ENCODE measurements around the gene KDM4D.
"Not testable (repeated sequence)": the region's sequence is repeated elsewhere in the genome, so short reads cannot be mapped to it uniquely, and the experiment has no call there.

KDM4D gene

GRCh38 chr11:94973099-94973968 is at the start of gene KDM4D, which contains the start of gene CWC15:
TSS of gene KDM4D (plus strand) at chr11:94973709. CDS start at chr11:94997373, 23,664 bp downstream.
TSS of gene CWC15 (minus strand) at chr11:94973556. CDS start at chr11:94972185, 1,371 bp downstream.
- in situ Hi-C loops (cut with HindIII; ENCODE audit: low sequenced_read_pairs): no loop called here

- in situ Hi-C loops (cut with HindIII; ENCODE audit: low sequenced_read_pairs): no loop called here
Measured at GRCh38 chr11:94924171-94924572, 49.3 kb upstream of the KDM4D start.

- in situ Hi-C loops (cut with HindIII; ENCODE audit: low sequenced_read_pairs): no loop called here
Measured at GRCh38 chr11:94924612-94925011, 48.9 kb upstream of the KDM4D start.

GRCh38 chr11:94925422-94926270 is 47.9 kb upstream of the KDM4D start:
- in situ Hi-C loops (cut with HindIII; ENCODE audit: low sequenced_read_pairs): no loop called here

GRCh38 chr11:94926271-94926625 is 47.3 kb upstream of the KDM4D start:
- in situ Hi-C loops (cut with HindIII; ENCODE audit: low sequenced_read_pairs): no loop called here

GRCh38 chr11:94926698-94927237 is 46.7 kb upstream of the KDM4D start:
- in situ Hi-C loops (cut with HindIII; ENCODE audit: low sequenced_read_pairs): no loop called here

- in situ Hi-C loops (cut with HindIII; ENCODE audit: low sequenced_read_pairs): no loop called here
Measured at GRCh38 chr11:94928117-94928990, 45.2 kb upstream of the KDM4D start.

GRCh38 chr11:94932072-94932471 is 41.4 kb upstream of the KDM4D start:
- in situ Hi-C loops (cut with HindIII; ENCODE audit: low sequenced_read_pairs): not testable (repeated sequence)

- in situ Hi-C loops (cut with HindIII; ENCODE audit: low sequenced_read_pairs): no loop called here
Measured at GRCh38 chr11:94932503-94932902, 41.0 kb upstream of the KDM4D start.

- in situ Hi-C loops (cut with HindIII; ENCODE audit: low sequenced_read_pairs): no loop called here
Measured at GRCh38 chr11:94933223-94934130, 40.0 kb upstream of the KDM4D start.

- in situ Hi-C loops (cut with HindIII; ENCODE audit: low sequenced_read_pairs): no loop called here
Measured at GRCh38 chr11:94934362-94934761, 39.1 kb upstream of the KDM4D start.

GRCh38 chr11:94934846-94935245 is 38.7 kb upstream of the KDM4D start:
- in situ Hi-C loops (cut with HindIII; ENCODE audit: low sequenced_read_pairs): no loop called here

GRCh38 chr11:94938095-94939055 is 35.1 kb upstream of the KDM4D start:
- in situ Hi-C loops (cut with HindIII; ENCODE audit: low sequenced_read_pairs): no loop called here

GRCh38 chr11:94939346-94939745 is 34.2 kb upstream of the KDM4D start:
- in situ Hi-C loops (cut with HindIII; ENCODE audit: low sequenced_read_pairs): no loop called here

GRCh38 chr11:94941131-94941530 is 32.4 kb upstream of the KDM4D start:
- in situ Hi-C loops (cut with HindIII; ENCODE audit: low sequenced_read_pairs): no loop called here

GRCh38 chr11:94946812-94947211 is 26.7 kb upstream of the KDM4D start:
- in situ Hi-C loops (cut with HindIII; ENCODE audit: low sequenced_read_pairs): no loop called here

GRCh38 chr11:94948070-94948617 is 25.4 kb upstream of the KDM4D start:
- in situ Hi-C loops (cut with HindIII; ENCODE audit: low sequenced_read_pairs): no loop called here

GRCh38 chr11:94954753-94955152 is 18.8 kb upstream of the KDM4D start:
- in situ Hi-C loops (cut with HindIII; ENCODE audit: low sequenced_read_pairs): no loop called here

Data from endothelial cell of hepatic sinusoid (primary cell).